Ovary (tissue), 3 donors: ENCODE data around the gene PTCRA.

ENCODE experiments used
- CTCF ChIP-seq, 3 donors: fragments of 450-650 bp in 2 of 3; fragments of 200-600 bp in 1 of 3; IDR thresholded peaks; one replicate each; pipeline versions ENCODE4 v1.5.1 to v1.8.0; 2016 to 2022; ENCODE audit warnings: antibody characterized with exemption in 3 of 3, mild to moderate bottlenecking in 1 of 3
- POLR2A ChIP-seq: fragments of 450-650 bp; IDR thresholded peaks from one replicate; pipeline ENCODE4 v1.6.1; 2017; ENCODE audit warnings: antibody characterized with exemption, mild to moderate bottlenecking, moderate library complexity
- donor health status: DM: no; HTN: no; CAD: no.

DNA sequence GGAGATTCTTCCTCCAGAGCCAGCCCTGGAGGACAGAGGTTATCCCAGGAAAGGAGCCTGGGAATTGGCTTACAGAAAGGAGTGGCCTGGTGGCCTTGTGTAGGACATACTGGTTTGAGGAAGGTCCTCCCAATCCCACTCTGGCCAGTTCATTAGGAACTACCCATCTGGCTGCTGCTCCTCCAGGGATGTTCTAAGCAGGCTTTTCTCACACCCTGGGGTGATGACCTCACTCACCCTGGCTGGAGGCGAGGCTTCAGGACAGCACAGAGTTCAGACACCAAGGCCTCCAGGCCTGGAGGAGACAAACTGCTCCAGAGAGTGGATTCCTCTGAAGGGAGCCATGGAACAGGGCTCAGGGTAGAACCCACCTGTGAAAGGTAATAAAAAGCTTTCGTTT lies 53.6 kb downstream of the PTCRA start:
- TF ChIP-seq POLR2A (no peak), CTCF (IDR thresholded peaks at IDR 0.05) (no peak)
